Left renal cortex interstitium (tissue), 4 donors: ENCODE results near the gene BLOC1S3. TPM values are rescaled to one million over a fixed set of nuclear protein-coding genes. Genes with fewer than 3 reads are reported as not detected.

ENCODE experiments used
- DNase-seq, 4 donors: peaks; one replicate each; pipeline ENCODE4 v3.0.0-alpha.2; 2013; ENCODE audit warnings: low read depth in 4 of 4, low spot score in 2 of 4, missing footprints in 1 of 4
- polyA plus RNA-seq, 4 donors: library from polyadenylated mRNA; unstranded; fragments of 120-200 nt; gene quantifications; one replicate each; pipeline ENCODE4 v1.2.1, GENCODE V29; 2013; ENCODE audit not compliant: insufficient read length in 4 of 4

The BLOC1S3 gene, protein sequence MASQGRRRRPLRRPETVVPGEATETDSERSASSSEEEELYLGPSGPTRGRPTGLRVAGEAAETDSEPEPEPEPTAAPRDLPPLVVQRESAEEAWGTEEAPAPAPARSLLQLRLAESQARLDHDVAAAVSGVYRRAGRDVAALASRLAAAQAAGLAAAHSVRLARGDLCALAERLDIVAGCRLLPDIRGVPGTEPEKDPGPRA
- polyA plus RNA-seq: 10 to 100 TPM in 3 of 4 donors, 1 to 10 TPM in 1; 7.9 to 13.0 (median 10.5) TPM

DNA sequence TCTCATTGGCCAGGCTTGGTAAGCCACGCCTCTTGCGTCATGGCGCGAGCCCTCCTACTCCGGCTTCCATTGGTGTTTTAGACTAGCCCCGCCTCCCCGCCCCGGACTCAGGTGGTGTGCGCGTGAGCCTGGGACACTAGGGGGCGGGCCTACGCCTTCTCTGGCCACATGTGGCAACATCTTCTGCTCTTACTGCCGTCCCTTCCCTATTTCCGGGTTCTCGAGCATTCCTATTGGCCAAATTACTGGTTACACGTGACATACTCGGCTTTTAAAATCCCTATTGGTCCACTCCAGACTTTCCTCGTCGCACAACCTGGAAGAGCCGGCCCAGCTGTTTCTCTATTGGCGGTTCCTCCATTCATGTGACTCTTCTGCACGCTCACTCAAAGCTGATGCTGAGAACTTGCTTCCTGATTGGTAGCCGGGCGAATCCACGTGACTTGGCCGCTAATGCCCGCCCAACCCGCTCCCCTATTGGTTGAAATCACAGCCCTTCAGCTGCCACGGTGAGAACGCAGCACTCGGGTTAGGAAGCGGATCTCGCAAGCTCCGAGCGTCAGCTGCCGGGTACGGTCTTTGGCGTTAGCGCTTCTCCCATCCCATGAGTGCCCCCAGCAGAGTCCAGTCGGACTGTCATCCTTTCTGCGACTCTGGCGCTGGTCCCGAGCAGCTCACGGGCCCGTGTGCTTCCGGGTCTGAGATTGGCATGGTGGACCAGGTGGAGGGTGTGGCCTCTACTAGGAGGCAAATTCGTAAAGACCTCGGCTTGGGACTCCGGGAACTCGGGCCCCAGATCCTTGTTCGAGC, at the start of gene BLOC1S3:
Gene BLOC1S3 (plus strand): TSS at position 523 of the 810 bp plus-strand sequence. CDS start 513 bp downstream, outside the sequence.
- DNase-seq: peak; percentile 98 to 100 (median 99)

DNA sequence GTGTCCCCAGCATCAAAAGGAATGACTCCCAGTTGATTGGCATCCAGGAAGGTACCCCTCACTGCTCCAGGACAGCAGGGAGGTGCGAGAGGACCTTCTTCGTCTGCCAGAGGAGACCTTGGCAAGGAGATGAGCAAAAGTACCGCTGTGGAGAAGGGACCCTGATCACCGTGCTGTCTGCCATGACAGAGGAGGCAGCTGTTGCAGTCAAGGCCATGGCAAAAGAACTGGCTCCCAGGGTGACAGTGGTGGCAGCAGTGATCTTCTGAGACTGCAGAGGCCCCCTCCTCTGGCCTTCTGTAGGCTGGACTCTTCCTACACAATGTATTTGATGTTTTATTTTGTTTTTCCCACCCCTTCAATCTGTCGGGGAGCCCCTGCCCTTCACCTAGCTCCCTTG, 49.8 kb upstream of the BLOC1S3 start:
- DNase-seq: no peak

DNA sequence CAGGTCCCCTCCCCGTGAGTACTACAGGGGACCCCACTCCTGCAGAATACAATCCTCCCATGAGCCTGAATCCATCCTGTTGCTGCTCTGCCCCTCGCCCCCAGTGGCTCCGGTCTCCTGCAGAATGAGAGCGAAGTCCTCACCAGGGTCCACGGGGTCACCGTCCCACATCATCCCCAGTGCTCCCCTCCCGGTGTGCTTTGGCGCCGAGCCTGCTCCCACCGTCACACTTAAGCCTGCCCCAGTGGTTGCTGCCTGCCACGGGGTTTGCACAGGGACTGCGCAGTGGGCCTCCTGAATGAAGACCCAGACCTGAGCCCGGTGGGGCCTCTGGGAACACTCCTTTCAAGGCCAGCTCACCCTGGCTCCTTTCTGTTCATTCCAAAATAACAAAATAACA, 48.3 kb upstream of the BLOC1S3 start:
- DNase-seq: no peak

DNA sequence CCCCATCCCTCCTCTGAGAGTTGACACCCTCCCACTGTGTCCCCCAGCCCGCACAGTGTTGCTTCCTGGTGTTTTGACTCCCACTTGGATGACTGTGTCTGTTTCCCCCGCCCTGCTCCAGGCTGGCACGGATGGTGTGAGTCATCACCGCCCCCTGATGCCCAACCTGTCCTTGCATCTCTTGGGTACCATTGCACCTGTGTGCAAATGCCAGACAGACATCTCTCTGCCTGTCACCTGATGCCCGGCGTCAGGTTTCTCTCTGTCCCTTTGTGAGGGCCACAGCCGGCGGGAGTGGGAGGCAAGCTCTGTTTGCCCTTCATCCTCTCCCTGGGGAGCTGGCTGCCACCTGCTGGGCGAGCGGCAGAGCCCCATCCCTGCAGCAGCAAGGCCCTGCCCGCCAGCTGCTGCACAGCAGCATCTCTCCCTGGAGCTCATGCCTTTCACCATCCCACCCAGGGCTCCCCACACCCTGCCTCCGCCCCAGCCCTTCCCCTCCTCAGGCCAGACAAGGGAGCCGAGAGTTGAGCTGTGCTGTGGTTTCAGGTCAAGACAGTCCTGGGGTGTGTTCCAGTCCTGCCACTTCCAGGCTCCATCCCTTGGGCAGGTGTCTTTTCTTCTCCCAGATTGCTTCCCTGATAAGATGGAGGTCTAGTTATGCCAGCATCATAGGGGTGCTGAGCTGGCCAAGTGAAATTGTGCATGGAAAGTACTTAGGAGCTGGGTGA, 47.5 kb upstream of the BLOC1S3 start:
- DNase-seq: no peak

DNA sequence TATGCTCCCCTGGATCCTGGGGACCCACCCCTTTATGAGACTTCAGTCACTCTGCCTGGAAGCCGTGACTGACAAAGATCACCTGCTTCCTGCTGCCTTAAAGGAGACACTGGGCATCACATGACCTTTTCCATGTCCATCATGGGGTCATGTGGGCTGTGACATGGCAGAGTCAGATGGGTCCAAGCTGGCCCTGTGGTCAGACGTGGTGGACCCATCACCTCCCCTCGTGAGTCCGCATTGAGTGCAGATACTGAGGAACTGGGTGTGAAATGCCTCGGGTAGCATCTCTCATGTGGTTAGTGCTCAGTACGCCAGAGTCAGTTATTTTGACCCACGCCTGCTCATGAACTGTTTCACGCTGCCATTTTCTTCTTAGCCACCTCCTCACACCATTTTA, 44.9 kb upstream of the BLOC1S3 start:
- DNase-seq: no peak

DNA sequence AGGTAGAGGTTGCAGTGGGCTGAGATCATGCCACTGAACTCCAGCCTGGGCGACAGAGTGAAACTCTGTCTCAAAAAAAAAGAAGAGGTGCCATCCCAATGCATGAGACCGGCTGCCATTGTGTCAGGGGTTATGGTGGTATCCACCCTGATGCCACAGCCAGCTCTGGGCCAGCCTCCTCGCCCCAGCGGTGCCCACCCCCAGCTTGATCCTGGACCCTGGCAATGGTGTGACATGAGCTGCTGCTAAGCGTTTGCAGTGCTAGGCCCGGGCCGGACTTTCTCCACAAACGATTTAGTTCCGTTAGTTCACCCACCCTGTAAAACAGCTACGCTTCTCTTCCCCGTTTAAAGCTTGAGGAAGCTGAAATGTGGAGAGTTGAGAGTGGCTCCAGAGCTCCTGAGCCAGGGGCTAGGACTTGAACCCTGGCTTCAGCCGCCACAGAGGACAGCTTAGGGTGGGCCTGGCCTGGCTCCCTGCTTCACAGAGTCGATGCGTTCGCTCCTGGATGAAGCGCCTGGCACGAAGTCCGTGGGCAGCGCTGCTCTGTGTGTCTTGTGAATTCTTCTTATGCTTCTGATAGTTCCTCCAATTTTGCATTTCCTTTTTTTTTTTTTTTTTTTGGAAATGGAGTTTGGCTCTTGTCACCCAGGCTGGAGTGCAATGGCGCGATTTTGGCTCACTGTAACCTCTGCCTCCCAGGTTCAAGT, 43.3 kb upstream of the BLOC1S3 start:
- DNase-seq: no peak

DNA sequence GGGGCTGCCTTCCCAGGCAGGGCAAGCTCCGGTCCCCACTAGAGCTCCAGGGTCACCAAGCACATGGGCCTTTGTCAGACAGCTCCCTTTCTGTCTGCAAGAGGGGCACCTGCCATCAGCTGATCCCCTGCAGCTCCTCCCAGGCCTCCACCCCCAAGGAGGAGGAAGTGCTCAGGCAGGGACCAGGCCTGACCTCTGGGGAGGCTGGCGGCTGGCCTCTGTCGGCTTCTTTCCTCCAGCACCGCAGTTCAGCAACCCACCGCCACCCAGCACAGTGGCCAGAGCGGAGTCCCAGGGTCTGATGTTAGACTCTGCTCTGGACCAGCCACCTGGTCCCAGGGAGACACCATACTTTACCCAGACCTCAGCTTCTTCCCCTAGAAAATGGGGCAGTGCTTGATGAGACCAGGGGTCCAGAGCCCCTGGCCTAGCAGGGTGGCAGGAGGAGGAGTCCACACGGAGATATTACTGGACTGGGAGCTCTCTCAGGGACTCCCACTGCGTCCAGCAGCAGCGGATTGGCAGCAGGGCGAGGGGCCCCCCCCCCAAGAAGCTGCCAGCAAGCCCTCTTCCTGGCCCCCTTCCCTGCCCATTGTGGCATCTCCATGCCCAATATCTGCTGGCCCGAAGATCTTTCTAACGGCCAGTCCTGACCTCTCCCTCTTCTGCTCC, 41.9 kb upstream of the BLOC1S3 start:
- DNase-seq: no peak

DNA sequence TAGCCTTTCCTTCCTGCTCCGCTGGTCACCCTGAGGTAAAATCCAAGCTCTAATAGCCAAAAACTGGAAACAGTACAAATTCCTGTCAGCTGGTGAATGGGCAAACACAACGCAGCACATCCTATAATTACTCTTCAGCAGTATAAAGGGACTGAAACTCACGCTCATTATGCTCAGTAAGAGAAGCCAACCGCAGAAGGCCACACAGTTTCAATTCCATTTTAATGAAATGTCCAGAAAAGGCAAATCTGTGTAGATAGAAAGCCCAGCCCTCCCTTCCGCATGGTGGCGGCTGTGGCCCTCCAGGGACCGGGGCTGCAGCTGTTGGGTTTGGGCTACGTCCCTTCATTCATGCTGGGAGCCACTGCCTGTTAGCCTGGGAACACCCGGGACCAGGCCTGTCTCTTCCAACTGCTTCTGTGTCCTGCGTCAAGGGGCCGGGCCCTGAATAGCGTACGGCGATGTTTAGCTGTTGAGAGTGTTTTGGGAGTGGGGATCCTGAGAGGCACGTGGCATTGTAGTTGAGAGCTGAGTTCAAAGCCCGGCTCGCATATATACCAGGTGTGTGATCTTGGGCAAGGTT, 41.3 kb upstream of the BLOC1S3 start:
- no peak for DNase-seq

DNA sequence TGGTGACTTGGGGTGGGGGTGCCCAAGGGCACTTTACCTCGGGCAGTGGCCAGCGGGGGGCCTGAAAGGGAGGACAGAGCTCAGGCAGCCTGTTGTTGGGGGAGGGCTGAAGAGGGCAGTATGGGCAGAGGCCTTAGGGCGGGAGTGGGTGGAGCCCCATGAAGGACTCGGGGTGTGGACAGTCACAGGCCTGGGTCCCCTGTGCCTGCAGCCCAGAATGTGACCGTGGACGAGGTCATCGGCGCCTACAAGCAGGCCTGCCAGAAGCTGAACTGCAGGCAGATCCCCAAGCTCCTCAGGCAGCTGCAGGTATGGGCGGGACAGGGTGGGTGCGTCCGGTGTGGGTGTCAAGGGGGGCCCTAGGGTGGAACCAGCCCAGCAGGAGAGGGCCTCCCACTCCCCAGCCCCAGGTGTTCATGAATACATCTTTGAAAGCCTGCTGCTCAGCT, 40.3 kb upstream of the BLOC1S3 start:
- DNase-seq: no peak

DNA sequence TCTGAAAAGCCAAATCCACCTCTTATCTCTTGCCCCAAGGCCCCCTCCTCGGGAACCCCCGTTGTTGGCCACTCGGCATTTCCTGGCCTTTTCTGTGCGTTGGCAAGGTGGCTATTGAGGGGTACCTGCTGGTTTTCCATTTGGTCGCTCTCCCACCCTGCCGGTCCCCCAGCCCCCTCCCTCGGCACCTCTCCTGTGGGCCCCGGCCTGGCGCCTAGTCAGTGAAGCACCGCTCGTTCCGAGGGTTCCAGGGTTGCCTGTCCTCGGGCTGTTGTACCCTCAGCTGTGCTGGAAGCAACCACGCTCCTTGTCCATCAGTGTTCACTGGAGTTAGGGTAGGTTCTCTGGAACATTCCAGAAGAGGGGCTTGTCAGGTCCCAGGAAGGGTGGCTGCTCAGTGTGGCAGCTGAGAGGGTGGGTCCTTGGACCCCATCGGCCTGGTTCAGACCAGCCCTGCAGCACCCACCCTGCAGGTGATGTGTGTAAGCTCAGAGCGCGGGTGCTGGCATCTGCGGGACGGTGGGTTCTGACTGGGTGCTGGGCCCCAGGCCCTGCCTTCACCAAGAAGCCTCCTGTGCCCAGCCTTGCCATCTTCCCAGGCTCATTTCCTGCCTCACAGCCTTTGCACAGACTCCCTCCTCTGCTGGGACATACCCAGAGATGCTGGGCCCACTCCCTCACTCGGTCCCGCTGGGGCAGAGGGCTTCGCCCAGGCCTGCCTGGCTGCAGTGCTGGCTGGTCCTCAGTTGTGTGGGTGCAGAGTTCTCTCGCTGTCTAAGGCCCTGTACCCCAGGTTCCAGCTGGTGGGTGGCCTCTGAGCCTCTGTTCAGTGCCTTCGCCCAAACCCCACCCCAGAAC, 39.1 kb upstream of the BLOC1S3 start:
- no peak for DNase-seq

DNA sequence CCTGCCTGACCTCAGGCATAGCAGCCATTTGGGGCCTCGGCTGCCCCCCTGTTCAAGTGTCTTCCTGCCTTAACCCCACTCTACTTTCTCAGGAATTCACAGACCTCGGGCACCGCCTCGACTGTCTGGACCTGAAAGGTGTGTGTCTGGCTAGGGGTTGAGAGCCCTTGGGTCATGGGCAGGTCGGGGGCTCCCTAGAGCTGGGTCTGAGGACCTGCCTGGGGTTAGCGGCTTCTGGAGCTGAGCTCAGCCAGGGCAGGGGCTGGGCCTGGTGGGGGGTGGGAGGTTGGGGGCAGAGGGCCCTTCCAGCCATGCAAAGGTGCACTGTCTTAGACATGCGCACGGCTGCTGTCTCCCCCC, 38.5 kb upstream of the BLOC1S3 start:
- no peak for DNase-seq

DNA sequence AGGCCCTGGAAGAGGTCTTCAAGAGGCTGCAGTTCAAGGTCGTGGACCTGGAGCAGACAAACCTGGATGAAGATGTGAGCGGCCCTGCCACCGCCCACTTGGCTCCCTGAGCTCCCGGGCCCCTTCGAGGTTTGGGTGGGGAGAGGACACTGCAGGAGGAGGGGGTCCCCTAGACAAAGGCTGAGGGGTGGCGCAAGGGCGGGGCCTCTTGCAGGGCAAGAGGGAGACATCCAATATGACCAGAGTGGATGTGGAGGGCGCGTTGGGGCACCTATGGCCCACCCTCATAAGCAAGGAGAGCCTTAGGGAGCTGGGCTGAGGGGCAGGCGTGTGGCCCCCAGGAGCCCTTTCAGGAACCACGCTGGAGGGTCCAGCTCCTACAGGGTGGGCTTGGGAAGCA, 38.1 kb upstream of the BLOC1S3 start:
- no peak for DNase-seq

DNA sequence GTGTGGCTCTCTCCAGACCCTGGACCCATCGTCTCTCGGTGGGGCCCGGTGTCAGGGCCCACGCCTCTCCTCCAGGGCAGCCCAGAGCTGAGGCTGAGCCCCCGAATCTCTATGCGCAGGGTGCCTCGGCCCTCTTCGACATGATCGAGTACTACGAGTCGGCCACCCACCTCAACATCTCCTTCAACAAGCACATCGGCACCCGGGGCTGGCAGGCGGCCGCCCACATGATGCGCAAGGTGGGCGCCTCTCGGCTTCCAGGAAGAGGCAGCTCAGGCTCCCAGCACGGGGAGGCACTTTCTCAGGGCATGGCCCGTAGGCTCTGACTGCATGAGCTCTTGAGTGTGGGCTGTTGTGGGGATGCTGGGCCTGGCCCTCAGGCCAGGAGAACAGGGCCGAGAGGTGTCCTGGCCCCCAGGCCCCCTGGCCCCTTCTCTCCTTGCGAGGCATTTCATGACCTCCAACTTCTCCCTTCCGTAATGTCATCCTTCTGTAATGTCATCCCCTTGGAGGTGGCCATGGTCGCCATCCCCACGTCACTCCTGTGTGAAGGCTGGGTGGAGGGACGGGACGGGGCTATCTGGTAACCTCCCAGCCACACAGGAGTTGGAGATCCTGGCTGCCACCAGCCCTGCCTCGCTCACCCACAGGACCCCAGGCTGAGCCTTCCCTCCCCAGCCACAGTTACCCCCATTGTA, 37.2 kb upstream of the BLOC1S3 start:
- DNase-seq: no peak

DNA sequence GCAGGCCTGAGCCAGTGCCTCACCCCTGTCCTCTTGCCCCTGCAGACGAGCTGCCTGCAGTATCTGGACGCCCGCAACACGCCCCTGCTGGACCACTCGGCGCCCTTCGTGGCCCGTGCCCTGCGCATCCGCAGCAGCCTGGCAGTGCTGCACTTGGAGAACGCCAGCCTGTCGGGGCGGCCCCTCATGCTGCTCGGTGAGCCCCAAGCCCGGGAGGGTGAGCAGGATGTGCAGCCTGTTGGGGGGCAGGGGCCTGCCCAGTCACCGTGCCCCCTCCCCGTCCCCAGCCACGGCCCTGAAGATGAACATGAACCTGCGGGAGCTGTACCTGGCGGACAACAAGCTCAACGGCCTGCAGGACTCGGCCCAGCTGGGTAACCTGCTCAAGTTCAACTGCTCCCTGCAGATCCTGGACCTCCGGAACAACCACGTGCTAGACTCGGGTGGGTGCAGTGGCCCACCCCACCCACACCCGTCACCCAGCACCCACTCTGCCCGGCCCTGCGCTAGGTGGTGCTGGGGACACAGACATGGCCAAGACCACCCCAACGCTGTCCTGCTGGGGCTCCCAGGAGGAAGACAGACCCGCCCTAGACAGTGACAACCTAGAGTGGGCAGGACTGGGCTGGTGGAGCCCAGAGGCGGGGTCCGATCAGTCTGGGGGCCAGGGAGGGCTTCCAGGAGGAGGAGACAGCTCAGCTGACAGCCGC, 36.4 kb upstream of the BLOC1S3 start:
- no peak for DNase-seq

DNA sequence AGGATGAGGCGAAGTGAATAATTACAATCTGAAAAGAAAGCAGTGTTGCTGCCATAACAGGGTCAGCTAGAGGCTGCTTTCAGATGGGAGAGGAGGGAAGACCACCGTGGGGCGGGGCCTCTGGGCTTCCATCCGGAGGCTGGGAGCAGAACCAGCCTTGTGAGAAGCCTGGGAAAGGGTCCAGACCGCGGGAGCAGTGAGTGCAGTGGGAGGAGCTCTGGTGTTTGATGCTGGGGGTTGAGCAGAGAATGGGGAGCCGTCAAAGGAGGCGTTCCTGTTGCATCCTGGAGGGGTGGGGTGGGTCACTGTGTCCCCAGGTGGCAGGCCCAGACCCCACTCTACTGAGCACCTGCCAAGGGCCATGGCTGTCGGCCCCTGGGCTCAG, 35.9 kb upstream of the BLOC1S3 start:
- DNase-seq: no peak

DNA sequence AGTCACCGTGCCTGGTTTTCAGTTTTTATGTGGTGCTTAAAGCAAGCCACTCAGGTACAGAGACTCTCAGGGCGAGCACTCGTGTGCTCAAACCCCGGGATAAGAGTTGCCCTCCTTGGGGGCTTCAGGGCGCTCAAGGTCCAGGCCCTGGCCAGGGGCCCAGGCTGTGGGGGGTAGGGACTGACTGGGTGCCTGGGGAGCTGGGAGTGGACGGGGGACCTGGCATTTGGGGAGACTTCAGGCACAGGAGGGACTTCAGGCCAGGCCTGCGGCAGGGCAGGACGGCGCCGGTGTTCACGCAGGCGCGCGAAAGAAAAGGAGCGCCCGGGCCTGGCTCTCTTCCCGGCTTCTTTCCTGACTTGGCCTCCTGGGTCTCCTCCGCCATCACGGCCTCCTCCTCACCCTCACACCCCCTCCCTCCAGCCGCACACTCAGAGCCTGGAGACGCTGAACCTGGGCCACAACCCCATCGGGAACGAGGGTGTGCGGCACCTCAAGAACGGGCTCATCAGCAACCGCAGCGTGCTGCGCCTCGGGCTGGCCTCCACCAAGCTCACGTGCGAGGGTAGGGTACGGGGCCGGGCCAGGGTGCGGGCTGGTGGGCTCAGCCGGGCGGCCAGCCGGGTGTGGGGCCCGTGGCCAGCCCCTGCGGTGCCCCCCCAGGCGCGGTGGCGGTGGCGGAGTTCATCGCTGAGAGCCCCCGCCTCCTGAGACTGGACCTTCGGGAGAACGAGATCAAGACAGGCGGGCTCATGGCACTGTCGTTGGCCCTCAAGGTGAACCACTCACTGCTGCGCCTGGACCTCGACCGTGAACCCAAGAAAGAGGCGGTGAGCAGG, 33.9 kb upstream of the BLOC1S3 start:
- no peak for DNase-seq
